GM21526 (cell line): Measurements from ENCODE around the gene MRPL20.

Experiments used
- ATAC-seq: cut with Tn5 transposase; IDR thresholded peaks from one replicate; pipeline ENCODE4 v1.9.1; 2021; ENCODE audit warnings: moderate library complexity; ENCODE audit not compliant: unreplicated experiment, low FRiP score

The MRPL20 gene

GRCh38 chr1:1366699-1367066 is 40.4 kb downstream of the MRPL20 start:
- ATAC-seq, result no peak

GRCh38 chr1:1365875-1366698 is 41.0 kb downstream of the MRPL20 start:
- ATAC-seq, result no peak

- no peak for ATAC-seq
Observed at GRCh38 chr1:1364266-1364665, 42.8 kb downstream of the MRPL20 start.

GRCh38 chr1:1361982-1362423 is 45.1 kb downstream of the MRPL20 start:
- ATAC-seq, result no peak

GRCh38 chr1:1361233-1361981 is 45.7 kb downstream of the MRPL20 start:
- no peak for ATAC-seq

GRCh38 chr1:1360506-1361169 is 46.5 kb downstream of the MRPL20 start:
- ATAC-seq, result no peak

DNA sequence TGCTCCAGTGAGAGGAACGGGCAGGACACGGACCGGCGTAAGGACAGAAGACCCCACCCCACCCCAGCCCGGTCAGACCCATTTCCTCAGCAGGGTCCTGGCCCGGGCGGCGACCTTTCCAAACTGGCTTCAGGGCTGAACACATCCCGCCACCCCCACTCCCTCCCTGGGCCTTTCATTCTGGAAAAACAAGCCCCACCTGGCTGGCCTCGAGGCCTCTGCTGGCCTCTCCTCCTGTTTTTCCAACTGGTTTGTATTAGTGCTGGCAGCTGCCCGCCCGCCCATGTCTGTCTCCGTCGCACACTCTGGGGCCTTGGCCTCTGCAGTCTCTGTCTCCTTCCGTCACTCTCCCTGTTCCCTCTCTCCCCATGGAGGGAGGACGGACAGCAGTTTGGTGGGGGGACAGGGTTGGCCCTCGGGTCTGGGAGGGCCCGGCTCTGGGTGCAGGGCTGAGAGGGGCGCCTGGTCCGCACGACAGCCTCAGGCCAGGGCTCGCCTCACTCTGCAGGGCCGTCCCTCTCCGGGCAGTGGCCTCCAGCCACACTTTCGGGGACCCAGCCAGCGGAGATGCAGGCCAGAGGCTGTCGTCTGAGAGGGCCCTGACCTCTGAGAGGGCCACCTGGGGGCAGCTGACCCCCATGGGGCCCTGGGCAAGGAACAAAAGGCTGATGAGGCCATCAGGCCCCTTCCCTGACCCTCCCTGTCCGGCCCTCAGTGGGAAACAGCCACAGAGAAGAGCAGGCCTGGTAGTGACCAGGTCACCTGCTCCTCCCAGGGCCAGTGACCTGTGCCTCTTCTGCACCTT is 47.2 kb downstream of the MRPL20 start:
- no peak for ATAC-seq

- no peak for ATAC-seq
Observed at GRCh38 chr1:1359308-1359663, 47.8 kb downstream of the MRPL20 start.

DNA sequence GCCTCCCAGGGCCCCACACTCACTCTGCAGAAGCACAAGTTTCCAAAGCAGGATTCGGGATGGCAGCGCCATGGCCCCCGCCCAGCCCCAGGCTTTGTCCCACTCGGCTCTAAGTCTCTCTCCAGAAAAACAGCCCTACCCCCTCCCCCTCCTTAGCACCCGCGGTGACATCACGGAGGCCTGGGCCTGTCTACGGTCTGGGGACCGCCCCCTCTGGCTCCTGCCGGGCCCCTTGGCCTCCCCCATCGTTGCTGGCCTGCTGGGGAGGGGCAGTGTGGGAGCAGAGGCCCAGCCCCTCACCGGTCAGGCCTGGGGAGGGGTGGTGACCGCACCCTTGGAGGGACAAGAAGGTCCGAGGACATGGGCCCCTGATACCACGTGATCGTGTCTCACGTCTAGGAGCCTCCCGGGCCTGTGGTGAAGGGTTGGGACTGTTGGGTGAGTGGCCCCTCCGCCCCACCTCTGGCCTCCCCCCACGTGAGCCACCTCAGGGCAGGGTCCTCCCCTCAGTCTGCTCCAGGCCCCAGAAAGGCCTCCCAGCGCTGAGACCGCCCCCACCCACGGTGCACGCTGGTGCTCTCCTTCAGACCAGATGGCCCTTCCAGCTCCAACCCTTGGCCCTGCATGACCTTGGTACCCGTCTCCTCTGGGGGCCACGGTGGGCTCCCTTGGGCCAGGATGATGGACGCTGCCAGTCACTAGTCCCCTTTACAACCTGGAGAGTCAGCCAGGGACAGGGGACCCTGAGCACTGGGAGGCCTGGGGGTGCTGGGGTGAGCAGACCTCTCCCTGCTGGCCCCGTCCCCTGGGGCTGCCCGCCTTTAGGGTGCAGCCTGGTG is 48.4 kb downstream of the MRPL20 start, which contains the start of gene MXRA8:
MXRA8 (minus strand) TSS at position 123 of the 839 bp plus-strand sequence; CDS start at position 72, 51 bp downstream.
- no peak for ATAC-seq

DNA sequence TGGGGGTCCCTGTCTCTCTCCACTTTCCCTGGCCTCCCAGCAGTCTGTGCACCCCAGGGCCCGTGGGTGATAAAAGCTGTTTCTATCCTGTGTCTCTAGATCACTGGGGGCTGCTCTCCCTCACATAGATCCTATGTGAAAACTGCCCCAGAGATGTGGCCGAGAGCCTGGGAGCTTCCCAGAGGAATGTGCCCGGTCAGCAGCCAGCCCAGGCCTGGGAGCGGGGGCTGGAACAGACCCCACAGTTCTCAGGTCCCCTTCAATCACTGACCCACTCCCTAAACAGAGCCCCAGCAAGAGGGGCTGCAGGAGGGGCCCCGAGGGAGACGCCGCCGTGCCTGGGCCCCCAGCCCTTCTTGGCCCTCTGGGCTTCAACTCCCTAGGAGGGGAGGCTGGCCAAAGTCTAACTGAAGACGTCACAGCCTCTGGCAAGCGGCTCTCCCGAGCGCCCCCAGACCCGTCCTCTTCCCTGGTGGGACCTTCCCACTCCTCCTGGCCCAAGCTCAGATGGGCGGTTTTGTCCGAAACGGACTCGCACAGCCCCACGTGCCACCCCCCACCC is 49.1 kb downstream of the MRPL20 start:
- no peak for ATAC-seq

- no peak for ATAC-seq
Observed at GRCh38 chr1:1356796-1357401, 50.2 kb downstream of the MRPL20 start.

- ATAC-seq, result no peak
Observed at GRCh38 chr1:1356166-1356795, 50.8 kb downstream of the MRPL20 start.

GRCh38 chr1:1355416-1355815 is 51.7 kb downstream of the MRPL20 start:
- ATAC-seq, result no peak

GRCh38 chr1:1354271-1355247 is 52.5 kb downstream of the MRPL20 start:
- no peak for ATAC-seq

GRCh38 chr1:1353389-1354151 is 53.5 kb downstream of the MRPL20 start:
- no peak for ATAC-seq

GRCh38 chr1:1352786-1353388 is 54.2 kb downstream of the MRPL20 start:
- ATAC-seq, result no peak
